Glomerular visceral epithelial cell (primary cell): ENCODE measurements around the gene CBFB.
A peak's percentile ranks its signal among the peaks of the same experiment; 100 is the strongest.
"Not testable (repeated sequence)": the region's sequence is repeated elsewhere in the genome, so short reads cannot be mapped to it uniquely, and the experiment has no call there.

Experiments used
- DNase-seq: peaks from one replicate; pipeline ENCODE4 v3.0.0-alpha.2; 2016; ENCODE audit errors: extremely low spot score

Gene CBFB

GRCh38 chr16:67098599-67098998 is 69.7 kb downstream of the CBFB start:
- no peak for DNase-seq

- DNase-seq: peak; percentile 22
These were observed 71.8 kb downstream of the CBFB start for GRCh38 chr16:67100569-67101310.

- peak; percentile 53 for DNase-seq
These were observed 72.5 kb downstream of the CBFB start for GRCh38 chr16:67101311-67102082.

GRCh38 chr16:67104061-67104460 is 75.1 kb downstream of the CBFB start:
- DNase-seq: peak; percentile 37

GRCh38 chr16:67104845-67105244 is 75.9 kb downstream of the CBFB start:
- DNase-seq: no peak

GRCh38 chr16:67105246-67105645 is 76.3 kb downstream of the CBFB start:
- no peak for DNase-seq

GRCh38 chr16:67105881-67106280 is 76.9 kb downstream of the CBFB start:
- no peak for DNase-seq

GRCh38 chr16:67108489-67108888 is 79.5 kb downstream of the CBFB start:
- no peak for DNase-seq

GRCh38 chr16:67108931-67109406 is 80.0 kb downstream of the CBFB start:
- no peak for DNase-seq

GRCh38 chr16:67109407-67110135 is 80.6 kb downstream of the CBFB start, which contains the start of gene PHAF1:
PHAF1 (plus strand) TSS chr16:67109941; CDS start chr16:67110176, 235 bp downstream.
- DNase-seq: peak; percentile 88

GRCh38 chr16:67111951-67112444 is 83.0 kb downstream of the CBFB start:
- DNase-seq: no peak

GRCh38 chr16:67112591-67113399 is 83.8 kb downstream of the CBFB start:
- DNase-seq: no peak

GRCh38 chr16:67114793-67115192 is 85.8 kb downstream of the CBFB start:
- no peak for DNase-seq

- DNase-seq: peak; percentile 84
These were observed 86.7 kb downstream of the CBFB start for GRCh38 chr16:67115639-67116038.

- DNase-seq: no peak
These were observed 87.7 kb downstream of the CBFB start for GRCh38 chr16:67116388-67117311.

GRCh38 chr16:67117716-67118115 is 88.8 kb downstream of the CBFB start:
- DNase-seq: no peak

GRCh38 chr16:67120025-67120424 is 91.1 kb downstream of the CBFB start:
- no peak for DNase-seq

GRCh38 chr16:67122799-67123198 is 93.8 kb downstream of the CBFB start:
- not testable (repeated sequence) for DNase-seq

GRCh38 chr16:67128417-67128816 is 99.5 kb downstream of the CBFB start:
- DNase-seq: no peak

GRCh38 chr16:67128887-67129286 is 99.9 kb downstream of the CBFB start:
- DNase-seq: no peak
